T-helper 22 cell (primary cell): ENCODE measurements around the gene FARSB.

Source experiments
- DNase-seq: peaks from one replicate; pipeline ENCODE4 v3.0.0-alpha.2; 2020; ENCODE audit warnings: low read depth

Gene FARSB

DNA sequence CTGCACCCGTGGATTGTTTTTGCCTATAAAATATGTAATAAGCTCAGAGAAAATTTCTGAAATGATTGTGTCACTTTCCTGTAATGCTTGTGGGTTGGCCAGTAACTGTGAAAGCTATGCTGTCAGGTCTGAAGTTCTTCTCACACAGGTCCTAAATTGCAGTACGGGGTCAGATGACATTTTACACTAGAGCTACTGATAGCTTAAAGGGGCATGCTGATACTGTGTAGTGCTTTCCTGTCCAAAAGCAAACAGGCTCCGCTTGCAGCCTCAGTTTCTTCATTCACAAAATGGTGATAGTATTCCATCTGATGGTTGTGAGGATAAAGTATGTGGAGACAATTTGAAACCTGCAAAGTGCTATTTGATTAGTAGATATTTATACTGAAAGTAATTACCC, 7.6 kb upstream of the FARSB start:
- no peak for DNase-seq

DNA sequence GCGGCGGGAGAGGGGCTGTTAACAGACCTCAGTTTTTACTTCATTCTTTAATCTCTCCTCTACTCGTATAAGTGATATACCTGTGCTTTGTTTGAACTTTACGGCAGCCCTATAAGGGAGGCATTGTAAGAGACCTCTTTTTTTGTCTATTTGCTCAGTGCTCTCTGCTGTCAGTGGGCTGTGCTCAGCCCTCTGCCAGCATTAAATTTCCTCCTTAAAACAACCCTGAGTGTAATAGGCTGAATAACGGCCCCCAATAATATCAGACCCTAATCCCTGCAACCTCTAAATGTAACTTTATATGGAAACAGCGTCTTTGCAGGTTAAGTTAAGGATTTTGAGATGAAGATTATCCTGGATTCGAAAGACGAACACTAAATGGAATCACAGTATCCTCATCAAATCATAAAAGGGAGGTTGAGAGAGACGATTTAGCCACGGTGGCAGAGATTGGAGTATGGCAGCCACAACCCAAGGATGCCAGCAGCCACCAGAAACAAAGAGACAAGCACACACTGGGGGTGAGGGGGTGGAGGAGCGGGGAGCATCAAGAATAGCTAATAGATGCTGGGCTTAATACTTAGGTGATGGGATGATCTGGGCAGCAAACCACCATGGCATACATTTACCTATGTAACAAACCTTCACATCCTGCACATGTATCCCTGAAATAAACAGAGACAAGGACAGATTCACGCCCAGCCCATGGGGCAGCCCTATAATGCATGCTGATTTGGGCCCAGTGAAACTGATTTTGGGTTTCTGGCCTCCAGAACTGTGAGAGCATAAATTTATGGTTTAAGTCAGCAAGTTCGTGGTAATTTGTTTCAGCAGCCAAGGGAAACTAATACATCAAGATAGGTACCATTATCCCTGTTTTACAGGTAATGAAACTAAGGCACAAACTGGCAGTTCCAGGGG, 894 bp upstream of the FARSB start:
- DNase-seq = no peak

DNA sequence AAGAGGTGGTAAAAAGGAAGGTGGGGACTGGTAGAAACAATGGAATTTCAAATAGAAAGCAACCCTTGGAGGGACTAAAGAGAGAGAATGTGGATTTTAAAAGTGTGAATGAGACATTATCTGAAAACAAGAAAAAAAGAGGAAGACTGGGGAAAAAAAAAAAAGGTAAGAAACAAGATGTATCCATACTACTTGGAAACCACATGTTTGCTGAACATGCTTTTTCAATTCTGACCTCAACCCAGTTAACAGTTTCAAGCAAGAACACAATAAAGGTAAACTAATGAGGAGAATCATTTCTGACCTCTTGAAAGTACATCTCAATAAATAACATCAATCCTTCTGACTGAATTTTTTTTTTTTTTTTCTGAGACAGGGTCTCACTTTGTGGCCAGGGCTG, 2.6 kb downstream of the FARSB start:
- DNase-seq = no peak

DNA sequence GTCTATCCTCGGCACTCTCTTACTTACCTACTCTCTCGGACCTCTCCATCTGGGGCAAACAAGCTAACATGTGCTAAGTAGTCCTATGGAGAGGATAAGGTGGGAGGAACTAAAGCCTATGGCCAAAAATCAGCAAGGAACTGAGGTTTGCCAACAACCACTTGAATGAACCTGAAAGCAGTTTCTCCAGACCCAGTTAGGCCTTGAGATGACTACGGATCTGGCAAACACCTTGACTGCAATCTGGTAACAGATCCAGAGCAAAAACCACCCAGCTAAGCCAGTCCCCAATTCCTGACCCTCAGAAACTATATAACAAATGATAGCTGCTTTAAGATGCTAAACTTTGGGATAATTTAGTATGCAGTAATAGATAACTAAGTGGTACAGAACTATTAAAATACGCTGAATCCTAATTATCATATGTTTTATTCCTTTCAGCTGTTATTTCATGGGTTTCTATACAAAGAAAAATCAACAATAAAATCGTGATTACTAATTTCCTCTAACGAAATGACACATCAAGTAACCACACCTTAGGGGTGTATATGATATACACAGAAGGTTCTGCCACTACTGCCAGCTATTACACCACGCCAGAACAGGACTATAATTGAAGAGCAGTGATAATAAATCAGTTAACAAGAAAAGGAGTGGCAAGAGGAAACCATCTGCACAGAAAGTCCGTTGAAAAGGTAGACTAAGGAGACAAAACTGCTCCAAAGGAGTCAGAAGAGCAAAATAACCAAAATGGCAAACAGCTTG, 3.2 kb downstream of the FARSB start:
- DNase-seq = no peak

DNA sequence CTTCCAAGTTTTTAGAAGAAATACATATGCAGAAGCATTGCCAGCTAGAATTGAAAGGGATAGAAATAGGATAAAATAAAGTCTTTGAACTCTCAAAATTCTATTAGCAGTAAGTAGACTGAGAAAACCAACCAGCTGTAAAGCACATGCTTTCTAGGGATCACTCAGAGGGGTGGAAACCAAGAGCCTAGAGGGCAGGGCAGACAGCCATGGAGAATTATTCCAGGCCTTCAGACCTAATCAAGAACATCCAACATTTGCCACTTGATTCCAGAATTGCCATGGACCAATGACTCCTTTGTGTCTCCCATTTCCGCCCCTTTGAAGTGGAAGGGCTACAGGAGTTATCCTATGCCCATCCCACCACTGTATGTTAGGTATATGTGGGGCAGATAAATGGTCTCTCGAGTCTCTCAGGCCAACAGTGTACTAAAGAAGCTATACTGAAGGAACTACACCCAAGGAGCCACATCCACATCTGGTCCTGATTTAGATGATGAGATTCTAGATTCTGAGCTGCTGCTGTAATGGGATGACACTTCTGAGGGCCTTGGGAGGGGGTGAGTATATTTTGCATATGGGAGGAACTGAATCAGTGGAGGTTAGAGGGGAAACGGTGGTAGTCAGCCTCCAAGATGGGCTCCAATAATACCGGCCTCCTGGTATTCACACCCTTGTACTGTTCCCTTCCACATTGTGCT, 4.0 kb downstream of the FARSB start:
- no peak for DNase-seq

DNA sequence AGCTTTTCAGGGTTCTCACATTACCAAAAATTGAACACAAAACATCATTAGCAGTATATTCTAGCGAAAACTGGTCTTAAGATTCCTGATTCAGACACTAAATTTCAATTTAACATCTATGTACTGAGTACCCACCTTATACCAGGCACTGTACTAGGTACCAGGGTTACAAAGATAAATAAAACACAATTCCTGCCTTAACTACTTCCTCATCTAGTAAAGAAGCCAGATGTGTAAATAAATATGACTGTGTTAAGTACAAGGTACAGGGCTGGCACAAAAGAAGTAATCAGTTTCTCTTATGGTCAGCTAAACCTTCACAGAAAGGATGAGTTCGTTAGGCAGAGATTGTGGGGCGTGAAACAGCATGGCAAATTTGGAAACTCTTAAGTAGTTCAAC, 6.1 kb downstream of the FARSB start:
- DNase-seq = no peak

DNA sequence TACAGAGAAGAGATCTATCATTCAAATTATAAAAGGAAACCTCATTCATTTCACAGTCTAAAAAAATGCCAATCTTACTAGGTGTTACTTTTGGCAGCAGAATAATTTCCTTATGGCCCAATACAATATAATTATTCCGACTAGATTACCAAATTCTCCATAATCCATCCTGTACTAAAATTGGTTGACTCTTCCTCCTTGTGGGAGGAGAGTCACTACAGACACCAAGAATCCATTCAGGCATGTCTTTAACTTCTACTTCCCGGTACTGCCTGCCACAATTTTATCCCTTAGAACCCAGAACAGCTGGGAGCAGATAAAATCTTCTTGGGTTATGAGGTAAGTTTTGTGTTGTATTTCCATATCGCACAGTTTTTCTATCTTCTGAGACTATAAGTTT, 9.9 kb downstream of the FARSB start:
- no peak for DNase-seq

DNA sequence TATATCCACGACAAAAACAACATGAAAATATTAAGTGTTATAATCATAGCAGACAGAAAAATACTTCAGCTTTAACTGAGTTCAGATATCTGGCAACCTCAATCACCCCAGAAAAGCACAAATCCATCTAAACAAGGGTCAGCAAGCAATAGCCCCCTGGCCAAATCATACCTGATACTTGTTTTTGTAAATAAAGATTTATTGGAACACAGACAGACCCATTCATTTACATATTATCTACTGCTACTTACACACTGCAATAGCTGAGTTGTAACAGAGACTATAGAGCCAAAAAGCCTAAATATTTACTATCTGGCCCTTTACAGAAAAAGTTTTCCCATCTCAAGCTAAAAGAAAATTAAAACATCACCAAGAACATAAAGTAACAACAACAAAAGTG, 12.8 kb downstream of the FARSB start:
- no peak for DNase-seq

DNA sequence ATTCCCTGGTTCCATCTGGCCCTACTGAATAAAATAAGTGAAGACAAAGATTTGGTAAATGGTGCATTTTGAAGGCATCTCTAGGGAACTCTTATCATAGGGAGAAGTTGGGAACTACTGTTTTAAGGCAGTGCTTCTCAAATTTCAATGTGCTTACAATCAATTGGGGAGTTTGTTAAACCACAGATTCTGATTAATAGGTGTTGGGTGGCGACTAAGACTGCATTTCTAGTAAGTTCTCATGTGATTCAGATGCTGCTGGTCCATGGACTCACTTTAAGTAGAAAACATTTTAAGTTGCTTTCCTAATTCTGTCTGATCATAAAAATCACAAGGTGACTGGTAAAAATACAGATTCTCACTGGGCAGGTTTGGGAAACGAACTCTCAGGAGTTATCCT, 14.6 kb downstream of the FARSB start:
- DNase-seq = no peak

DNA sequence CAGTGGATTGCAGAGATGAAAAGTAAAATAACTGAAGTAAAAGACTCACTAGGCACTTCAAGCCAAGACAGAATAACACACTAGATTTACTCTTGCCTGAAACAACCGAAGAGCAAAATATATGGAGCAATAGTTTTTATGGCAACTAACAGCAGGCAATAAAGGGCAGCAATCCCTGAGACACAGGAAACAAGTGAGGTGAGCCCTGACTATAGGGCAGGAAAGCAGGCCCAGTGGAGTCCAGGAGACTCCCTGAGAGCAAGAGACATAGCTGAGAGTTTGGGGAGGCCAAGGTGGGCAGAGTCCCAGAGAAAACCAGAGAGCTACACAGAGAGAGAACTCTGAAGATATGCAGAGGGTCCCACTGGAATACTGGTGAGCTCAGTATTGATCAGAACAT, 18.8 kb downstream of the FARSB start:
- DNase-seq = no peak

DNA sequence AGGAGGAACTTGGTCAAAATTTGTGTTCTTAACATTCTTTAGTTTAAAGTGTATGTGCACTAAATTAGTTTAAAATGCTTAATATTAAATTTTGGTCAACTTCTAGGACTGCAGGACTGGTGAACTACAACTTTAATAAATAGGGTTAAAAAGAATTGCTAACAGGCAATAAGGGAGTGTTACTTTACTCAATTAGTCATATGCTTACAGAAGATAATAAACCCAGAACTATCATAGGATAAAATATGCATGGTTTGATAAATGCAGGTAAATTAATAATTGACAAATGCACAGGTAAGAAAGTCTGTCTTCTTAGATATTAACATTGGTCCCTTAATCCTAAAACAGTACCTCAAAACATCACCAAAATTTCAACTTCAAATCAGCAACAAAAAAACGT, 20.6 kb downstream of the FARSB start:
- DNase-seq = no peak

DNA sequence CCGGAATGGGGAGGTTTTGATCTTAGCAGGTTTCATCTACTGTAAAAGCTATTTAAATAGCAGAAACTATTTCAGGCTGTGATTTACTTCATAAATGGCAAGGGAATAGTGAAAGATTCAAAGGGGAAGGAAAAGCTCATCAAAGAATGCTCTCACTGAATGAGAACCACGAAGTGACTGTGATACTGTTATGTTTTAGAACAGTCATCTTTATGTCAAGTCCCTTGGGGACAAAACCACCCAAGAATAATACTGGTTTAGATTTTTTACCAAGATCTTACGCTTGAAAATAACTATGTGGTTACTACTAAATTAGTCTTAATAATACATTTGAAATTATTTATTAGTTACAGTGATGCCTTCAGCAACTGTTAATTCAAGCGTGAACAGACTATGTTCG, 28.1 kb downstream of the FARSB start:
- no peak for DNase-seq

DNA sequence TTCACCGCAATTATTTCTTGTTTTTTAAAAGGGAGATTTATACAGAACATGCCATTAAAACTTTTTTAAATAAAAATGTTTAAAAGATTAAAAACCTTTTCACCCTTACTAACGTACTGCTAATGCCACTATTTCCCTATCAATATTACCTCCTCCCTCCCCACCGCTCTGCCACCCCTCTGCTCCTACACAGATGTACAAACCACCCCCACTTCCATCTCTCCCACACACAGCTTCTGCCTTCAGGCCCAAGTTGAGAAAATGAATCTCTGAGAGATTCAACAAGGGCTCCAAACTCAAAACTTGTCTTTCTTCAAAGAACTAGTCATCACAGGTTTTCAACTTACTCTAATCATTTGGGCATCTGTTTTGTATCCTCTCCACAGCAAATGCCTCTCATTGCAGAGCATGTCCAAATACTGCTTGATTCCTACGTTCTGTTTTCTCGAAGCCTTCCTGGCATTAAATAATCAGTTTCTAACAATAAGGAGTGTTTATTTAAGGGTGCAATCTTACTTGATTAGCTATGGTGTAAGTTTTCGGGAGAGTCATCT, 32.1 kb downstream of the FARSB start:
- DNase-seq = no peak

DNA sequence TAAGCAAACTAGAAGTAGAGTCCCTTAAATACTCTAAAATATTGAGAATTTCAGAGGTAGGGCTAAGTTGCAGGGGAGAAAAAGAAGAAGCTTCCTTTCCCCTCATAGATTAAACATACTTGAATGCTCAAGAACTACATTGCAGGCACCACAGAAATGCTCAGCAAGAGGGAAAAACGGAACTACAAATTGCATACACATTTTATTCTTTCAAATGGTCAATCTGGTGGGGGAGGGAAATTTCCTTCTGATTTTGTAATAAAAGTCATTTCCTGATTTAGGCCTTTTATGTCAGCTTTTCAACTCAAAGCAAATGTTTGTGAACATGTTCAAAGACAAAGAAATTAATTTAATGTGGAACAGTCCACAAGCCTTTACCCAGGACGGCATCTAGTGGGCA, 33.0 kb downstream of the FARSB start:
- DNase-seq = no peak

DNA sequence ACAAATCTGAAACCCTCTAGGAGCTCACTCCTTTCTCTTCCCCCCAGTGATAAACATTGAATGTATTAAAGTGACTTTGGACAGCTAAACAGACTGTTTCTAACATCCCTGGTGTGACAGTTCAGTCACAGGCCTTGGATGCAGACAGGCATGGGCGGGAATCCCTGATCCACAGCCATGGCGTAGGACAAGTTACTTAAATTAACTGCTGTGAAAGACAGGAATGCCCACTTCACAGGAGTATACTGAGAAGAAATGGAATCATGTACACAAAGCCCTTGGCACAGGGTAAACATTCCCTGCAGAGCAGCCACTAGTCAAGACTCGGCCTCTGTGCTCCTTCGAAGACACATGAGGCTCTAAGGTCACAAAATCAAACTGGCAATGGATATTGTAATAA, 34.0 kb downstream of the FARSB start:
- DNase-seq = no peak

DNA sequence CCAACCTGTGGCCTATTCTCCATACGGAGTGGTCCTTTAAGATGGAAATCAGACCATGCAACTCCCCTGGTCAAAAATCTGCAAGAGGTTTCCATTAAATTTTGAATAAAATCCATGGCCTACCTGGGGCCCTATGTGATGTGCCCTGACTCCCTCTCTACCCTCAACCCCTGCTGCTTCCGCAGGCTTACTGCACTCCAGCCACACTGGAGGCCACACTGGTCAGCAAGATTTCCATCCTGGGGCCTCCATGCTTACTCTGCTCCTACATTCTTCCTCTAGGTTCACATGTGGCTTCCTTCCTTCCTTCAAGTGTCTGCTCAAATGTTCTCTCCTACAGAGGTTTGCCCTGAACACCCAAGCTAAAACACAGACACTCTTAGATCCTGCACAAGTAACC, 40.6 kb downstream of the FARSB start:
- DNase-seq = no peak

DNA sequence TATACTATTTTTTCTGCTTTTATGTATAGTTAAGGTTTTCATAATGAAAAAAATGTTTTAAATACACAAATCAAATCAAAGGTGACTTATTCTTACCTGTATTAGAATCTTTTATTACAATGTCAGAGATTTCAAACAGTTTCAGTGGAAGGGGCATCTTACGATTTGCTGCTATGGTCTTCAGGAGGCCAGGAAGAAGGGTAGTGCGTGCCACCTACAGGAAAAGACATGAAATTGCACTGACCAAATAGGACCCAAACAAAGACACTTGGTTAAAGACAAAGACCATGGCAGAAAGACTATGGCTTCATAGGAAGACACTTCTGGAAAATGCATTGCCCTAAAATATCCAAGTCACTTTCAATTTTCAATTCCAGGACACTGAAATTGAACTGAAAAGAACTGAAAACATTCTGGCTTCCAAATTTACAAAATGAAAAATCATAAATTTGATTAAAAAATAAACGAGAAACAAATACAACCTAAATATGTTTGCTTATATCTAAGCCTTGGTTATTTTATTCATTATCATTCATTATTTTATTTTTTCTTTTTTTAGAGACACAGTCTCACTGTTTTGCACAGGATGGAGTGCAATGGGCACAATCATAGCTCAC, 42.1 kb downstream of the FARSB start:
- DNase-seq = no peak

DNA sequence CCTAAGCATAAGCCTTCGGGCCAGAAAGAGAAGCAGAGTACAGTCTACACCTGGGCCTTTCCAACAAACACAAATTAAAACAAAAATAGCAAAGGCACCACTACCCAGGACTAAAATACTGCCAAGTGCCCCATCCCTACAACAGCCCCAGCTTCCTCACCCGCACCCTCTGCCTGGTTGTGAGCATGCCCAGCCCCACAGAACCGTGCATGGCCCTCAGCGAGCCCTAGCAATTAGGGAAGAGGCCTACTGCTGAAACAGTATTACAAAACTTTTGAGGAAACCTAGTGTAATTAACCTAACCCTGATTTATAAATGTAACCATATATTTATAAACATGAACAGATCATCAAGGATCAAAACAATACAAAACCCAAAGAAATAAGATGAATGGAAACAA, 44.2 kb downstream of the FARSB start:
- DNase-seq = no peak

DNA sequence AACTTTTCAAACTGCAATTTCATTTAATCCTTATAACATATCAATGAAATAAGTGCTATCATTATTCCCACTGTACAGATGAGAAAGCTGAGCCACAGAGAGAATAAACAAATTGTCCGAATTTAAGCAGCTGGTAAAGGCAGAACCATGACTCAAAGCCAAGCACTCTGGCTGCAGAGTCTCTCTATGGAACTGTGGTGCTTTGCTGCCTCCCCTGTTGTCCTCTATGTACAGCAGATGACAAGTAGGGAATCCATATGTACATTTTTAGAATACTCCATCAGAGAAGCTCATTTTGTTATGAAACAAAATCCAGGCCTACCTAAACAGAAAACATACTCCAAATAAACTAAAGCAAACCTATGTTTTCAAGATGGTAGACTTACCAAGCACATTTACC, 45.1 kb downstream of the FARSB start:
- no peak for DNase-seq

DNA sequence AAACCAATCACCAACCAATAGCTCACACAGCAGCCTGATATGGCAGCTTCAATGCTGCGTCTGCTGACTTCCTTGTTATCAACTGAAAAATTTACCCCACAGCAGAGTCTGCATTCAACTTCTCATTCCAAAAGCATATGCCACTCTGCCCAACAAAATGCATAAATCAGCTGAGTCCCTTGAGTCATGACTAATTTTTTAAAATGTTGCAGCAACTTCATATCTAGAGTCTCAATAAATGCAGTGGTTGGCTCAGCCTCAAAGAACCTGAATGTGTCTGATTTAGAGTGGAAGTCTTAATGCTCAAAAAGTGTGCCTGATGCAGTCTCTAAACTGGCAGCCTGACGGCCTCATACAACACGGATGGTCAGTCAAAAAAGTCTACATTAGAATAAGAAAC, 46.5 kb downstream of the FARSB start:
- no peak for DNase-seq

DNA sequence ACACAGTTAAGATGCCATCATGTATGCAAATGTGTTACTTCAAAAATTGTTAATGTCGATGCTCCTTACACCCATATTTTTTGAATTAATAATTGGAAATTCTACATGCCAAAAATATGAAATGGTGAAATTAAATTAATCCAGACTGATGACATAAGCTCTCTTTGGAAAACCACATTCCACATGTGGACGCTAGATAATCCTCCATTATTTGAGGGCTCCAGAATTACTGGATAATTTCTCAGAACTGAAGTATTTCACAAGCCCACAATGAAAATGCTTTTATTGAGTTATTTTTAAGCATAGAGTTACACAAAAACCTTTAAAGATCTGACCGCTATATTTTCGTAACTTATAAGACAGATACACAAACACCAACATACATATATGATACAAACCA, 47.8 kb downstream of the FARSB start:
- no peak for DNase-seq

DNA sequence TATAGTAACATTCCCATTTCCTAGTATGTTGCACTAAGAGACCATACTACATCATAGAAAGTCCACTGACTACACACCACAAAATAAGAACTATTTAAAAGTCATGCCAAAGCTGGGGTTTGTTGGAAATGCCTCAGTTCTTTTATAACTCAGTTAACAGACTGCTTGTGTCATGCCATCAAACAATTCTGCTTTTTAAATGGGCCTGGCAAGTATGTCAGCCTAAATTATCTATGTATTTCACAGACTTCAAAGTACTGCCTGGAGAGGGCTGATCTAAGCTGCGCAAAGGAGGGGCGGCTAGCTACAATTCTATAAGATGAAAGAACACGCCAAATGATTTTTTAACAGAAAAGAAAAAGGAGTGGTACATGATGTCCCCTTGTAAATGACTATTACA, 49.6 kb downstream of the FARSB start:
- DNase-seq = no peak
